Caco-2 (cell line): Measurements from ENCODE around the gene C6orf62. TPM values are rescaled to one million over a fixed set of nuclear protein-coding genes. Genes with fewer than 3 reads are reported as not detected.
"Not testable (repeated sequence)": the region's sequence is repeated elsewhere in the genome, so short reads cannot be mapped to it uniquely, and the experiment has no call there.

Source experiments
- BruUV-seq: library from RNA; stranded (reverse); fragments of 400-500 nt; replicated peaks from 2 replicates; lab custom pipeline; 2021; lab: Mats Ljungman, UMichigan
- CTCF ChIA-PET: fragments of 300-600 bp; sonication (Branson Sonifier 250); formaldehyde crosslinking; loops from one replicate; lab custom pipeline; 2022; ENCODE audit warnings: antibody characterized with exemption; lab: Charles Lee
- POLR2A ChIA-PET: fragments of 300-600 bp; sonication (Branson Sonifier 250); formaldehyde crosslinking; loops from one replicate; lab custom pipeline; 2022; ENCODE audit warnings: antibody characterized with exemption; lab: Charles Lee
- DNase-seq, 2 experiments: peaks; one replicate each; pipeline versions ENCODE4 v3.0.0 to v3.0.0-alpha.2; 2020 to 2022
- H3K27me3 ChIP-seq: replicated peaks from 2 replicates; pipeline ENCODE4 v1.6.0; 2011; ENCODE audit warnings: low read length; ENCODE audit not compliant: control insufficient read depth, insufficient read depth
- H3K36me3 ChIP-seq: 2 replicates; pipeline ENCODE4 v1.5.1; 2011; ENCODE audit warnings: low read length; ENCODE audit not compliant: control insufficient read depth, insufficient read depth
- H3K4me1 ChIP-seq: fragments of 250-450 bp; sonication (Bioruptor Pico); 2 replicates; pipeline ENCODE4 v1.5.1; 2020; ENCODE audit warnings: mild to moderate bottlenecking
- H3K4me3 ChIP-seq: 2 replicates; pipeline ENCODE4 v1.5.1; 2011; ENCODE audit warnings: low read depth, mild to moderate bottlenecking, control low read depth, low read length
- H3K9me3 ChIP-seq: fragments of 250-450 bp; sonication (Bioruptor Pico); 2 replicates; pipeline ENCODE4 v1.5.1; 2020; ENCODE audit warnings: mild to moderate bottlenecking, moderate library complexity
- H3K27ac Mint-ChIP-seq: one replicate; pipeline ENCODE4 v1.8.0; 2022; ENCODE audit warnings: mixed read lengths; ENCODE audit not compliant: unreplicated experiment
- H3K27me3 Mint-ChIP-seq: one replicate; pipeline ENCODE4 v1.8.0; 2022; ENCODE audit warnings: mixed read lengths; ENCODE audit not compliant: insufficient read depth, unreplicated experiment
- H3K36me3 Mint-ChIP-seq: one replicate; pipeline ENCODE4 v1.8.0; 2022; ENCODE audit warnings: mild to moderate bottlenecking, mixed read lengths; ENCODE audit not compliant: insufficient read depth, unreplicated experiment
- H3K4me1 Mint-ChIP-seq: one replicate; pipeline ENCODE4 v1.8.0; 2022; ENCODE audit warnings: low read depth, mixed read lengths; ENCODE audit not compliant: unreplicated experiment
- H3K4me3 Mint-ChIP-seq: one replicate; pipeline ENCODE4 v1.8.0; 2022; ENCODE audit warnings: mild to moderate bottlenecking, moderate library complexity, mixed read lengths; ENCODE audit not compliant: unreplicated experiment
- H3K9me3 Mint-ChIP-seq: one replicate; pipeline ENCODE4 v1.8.0; 2022; ENCODE audit warnings: mixed read lengths; ENCODE audit not compliant: unreplicated experiment
- intact Hi-C: fragments of 100-400 bp; cut with micrococcal nuclease; formaldehyde crosslinking; loops from one replicate; pipeline ENCODE4 v1.10.0; 2022; ENCODE audit not compliant: unreplicated experiment
- total RNA-seq: library from RNA; stranded (reverse); gene quantifications from 2 replicates; pipeline ENCODE4 v1.2.3, GENCODE V29; 2022
- TF ChIP-seq, protein P1 (sequence below), 2 experiments: fragments of 200-600 bp in 1 of 2; IDR thresholded peaks; 1 replicate in 1 of 2; 2 replicates in 1 of 2; pipeline versions ENCODE4 v1.5.1 to v1.8.0; 2011 to 2022; ENCODE audit warnings: antibody characterized with exemption in 1 of 2, control low read depth in 1 of 2, inconsistent platforms in 1 of 2, low read depth in 1 of 2, low read length in 1 of 2, mild to moderate bottlenecking in 1 of 2, moderate library complexity in 1 of 2; ENCODE audit not compliant: insufficient read depth in 1 of 2, severe bottlenecking in 1 of 2, unreplicated experiment in 1 of 2

Gene C6orf62
- total RNA-seq, 1 experiment from 2014 or later = 74.2 TPM

GRCh38 chr6:24752917-24753492, 34.1 kb upstream of the C6orf62 start:
- Mint-ChIP-seq H3K4me1 (no peaks in the 10 kb centered on the region), H3K27me3 (no peaks in the 10 kb centered on the region), H3K9me3 (peaks cover 9% of the 10 kb centered on the region), H3K4me3 (no peak overlapping the region), H3K36me3 (no peaks in the 10 kb centered on the region), H3K27ac (no peak overlapping the region)
- ChIA-PET CTCF (interaction anchor here (0.8 kb wide), 1 partner anchor 14 kb away, joined by 3 read pairs; no protein-coding TSS in a partner anchor), POLR2A (interaction anchor here (1.0 kb wide), 1 partner anchor 31 kb away, joined by 4 read pairs; no protein-coding TSS in a partner anchor)
- BruUV-seq = no TSS peak
- no peak overlapping the region for H3K4me3 ChIP-seq
- TF ChIP-seq, protein P1, sequence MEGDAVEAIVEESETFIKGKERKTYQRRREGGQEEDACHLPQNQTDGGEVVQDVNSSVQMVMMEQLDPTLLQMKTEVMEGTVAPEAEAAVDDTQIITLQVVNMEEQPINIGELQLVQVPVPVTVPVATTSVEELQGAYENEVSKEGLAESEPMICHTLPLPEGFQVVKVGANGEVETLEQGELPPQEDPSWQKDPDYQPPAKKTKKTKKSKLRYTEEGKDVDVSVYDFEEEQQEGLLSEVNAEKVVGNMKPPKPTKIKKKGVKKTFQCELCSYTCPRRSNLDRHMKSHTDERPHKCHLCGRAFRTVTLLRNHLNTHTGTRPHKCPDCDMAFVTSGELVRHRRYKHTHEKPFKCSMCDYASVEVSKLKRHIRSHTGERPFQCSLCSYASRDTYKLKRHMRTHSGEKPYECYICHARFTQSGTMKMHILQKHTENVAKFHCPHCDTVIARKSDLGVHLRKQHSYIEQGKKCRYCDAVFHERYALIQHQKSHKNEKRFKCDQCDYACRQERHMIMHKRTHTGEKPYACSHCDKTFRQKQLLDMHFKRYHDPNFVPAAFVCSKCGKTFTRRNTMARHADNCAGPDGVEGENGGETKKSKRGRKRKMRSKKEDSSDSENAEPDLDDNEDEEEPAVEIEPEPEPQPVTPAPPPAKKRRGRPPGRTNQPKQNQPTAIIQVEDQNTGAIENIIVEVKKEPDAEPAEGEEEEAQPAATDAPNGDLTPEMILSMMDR (IDR thresholded peaks at IDR 0.05; ENCODE audit: insufficient read depth in 1 of 2, low read depth in 1 of 2, low read length in 1 of 2, severe bottlenecking in 1 of 2, unreplicated experiment in 1 of 2) = no peak
- DNase-seq = peak; percentile 49 to 63
- H3K9me3 ChIP-seq = 0 out of 2 replicates have a peak, but pooled peaks cover 6% of the 10 kb centered on the region
- no peaks in the 10 kb centered on the region for H3K36me3 ChIP-seq
- peaks cover 13% of the 10 kb centered on the region; the same call in 1 of the 2 replicates for H3K4me1 ChIP-seq
- intact Hi-C loops = no loop called here
- H3K27me3 ChIP-seq = no peaks in the 10 kb centered on the region

DNA sequence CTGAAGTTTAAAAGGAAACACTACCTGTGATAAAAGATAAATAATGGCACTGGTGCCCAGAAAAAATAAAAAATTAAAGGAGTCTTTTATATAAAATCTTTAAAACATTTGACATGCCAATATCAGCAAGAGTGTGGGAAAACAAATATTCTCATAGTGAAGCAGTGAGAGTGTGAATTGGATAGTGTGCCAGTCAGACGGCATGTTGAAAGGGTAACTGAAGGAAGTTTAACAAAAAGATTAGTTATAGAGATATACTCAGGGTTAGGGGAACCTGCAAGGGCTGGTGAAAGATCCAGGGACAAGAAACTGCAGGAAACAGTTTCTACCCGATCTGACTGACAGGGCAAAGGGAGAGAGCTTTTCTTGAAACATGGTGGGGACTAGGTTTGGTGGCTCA, 33.5 kb upstream of the C6orf62 start:
- CTCF ChIA-PET = interaction anchor here (0.8 kb wide), 1 partner anchor 14 kb away, joined by 3 read pairs; no protein-coding TSS in a partner anchor
- no TSS peak for BruUV-seq
- Mint-ChIP-seq H3K4me1 (no peaks in the 10 kb centered on the region), H3K27ac (no peak overlapping the region), H3K36me3 (no peaks in the 10 kb centered on the region), H3K27me3 (no peaks in the 10 kb centered on the region), H3K4me3 (no peak overlapping the region), H3K9me3 (peaks cover 9% of the 10 kb centered on the region)
- intact Hi-C loops = no loop called here
- TF ChIP-seq, protein P1 (IDR thresholded peaks at IDR 0.05; ENCODE audit: insufficient read depth in 1 of 2, low read depth in 1 of 2, low read length in 1 of 2, severe bottlenecking in 1 of 2, unreplicated experiment in 1 of 2) = no peak
- H3K36me3 ChIP-seq = no peaks in the 10 kb centered on the region
- POLR2A ChIA-PET = interaction anchor here (1.0 kb wide), 1 partner anchor 31 kb away, joined by 4 read pairs; no protein-coding TSS in a partner anchor
- H3K4me3 ChIP-seq = no peak overlapping the region
- 0 out of 2 replicates have a peak, but pooled peaks cover 6% of the 10 kb centered on the region for H3K9me3 ChIP-seq
- peaks cover 13% of the 10 kb centered on the region; the same call in 1 of the 2 replicates for H3K4me1 ChIP-seq
- DNase-seq = no peak
- H3K27me3 ChIP-seq = no peaks in the 10 kb centered on the region

DNA sequence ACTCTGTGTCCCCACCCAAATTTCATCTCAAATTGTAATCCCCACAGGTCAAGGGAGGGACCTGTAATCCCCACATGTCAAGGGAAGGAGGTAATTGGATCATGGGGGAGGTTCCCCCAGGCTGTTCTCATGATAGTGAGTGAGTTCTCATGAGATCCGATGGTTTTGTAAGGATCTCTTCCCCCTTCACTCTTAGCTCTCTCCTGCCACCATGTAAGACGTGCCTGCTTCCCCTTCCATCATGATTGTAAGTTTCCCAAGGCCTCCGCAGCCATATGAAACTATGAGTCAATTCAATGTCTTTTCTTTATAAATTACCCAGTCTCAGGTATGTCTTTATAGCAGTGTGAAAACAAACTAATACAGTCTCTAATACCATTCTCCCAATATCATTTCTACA, 31.9 kb upstream of the C6orf62 start:
- H3K36me3 Mint-ChIP-seq, H3K27me3 Mint-ChIP-seq, H3K4me3 Mint-ChIP-seq, H3K36me3 ChIP-seq, H3K27ac Mint-ChIP-seq, DNase-seq, H3K27me3 ChIP-seq, CTCF ChIA-PET, POLR2A ChIA-PET, H3K4me1 Mint-ChIP-seq, intact Hi-C loops, BruUV-seq, H3K9me3 ChIP-seq, H3K4me3 ChIP-seq, H3K9me3 Mint-ChIP-seq: not testable (repeated sequence)
- peaks cover 13% of the 10 kb centered on the region; the same call in 1 of the 2 replicates for H3K4me1 ChIP-seq
